Fibroblast of villous mesenchyme (primary cell): ENCODE results near the gene PLRG1. TPM values are rescaled to one million over a fixed set of nuclear protein-coding genes. Genes with fewer than 3 reads are reported as not detected.

Experiments used
- DNase-seq: peaks from one replicate; pipeline ENCODE4 v3.0.0-alpha.2; 2010; ENCODE audit warnings: low read depth
- H3K4me3 ChIP-seq: 2 replicates; pipeline ENCODE4 v1.5.1; 2011; ENCODE audit warnings: low read depth, mild to moderate bottlenecking, low read length
- CTCF ChIP-seq: IDR thresholded peaks from 2 replicates; pipeline ENCODE4 v1.5.1; 2012; ENCODE audit warnings: low read depth, mild to moderate bottlenecking, low read length; ENCODE audit not compliant: insufficient read depth
- total RNA-seq: library from RNA; depleted of rRNA; stranded (reverse); fragments of >200 nt; gene quantifications from 2 replicates; pipeline ENCODE4 v1.2.3, GENCODE V29; 2012

Gene PLRG1
- total RNA-seq, 1 donor = 82.0 TPM

- no peak overlapping the region for H3K4me3 ChIP-seq
- no peak for TF ChIP-seq CTCF
- no peak for DNase-seq
Measured at GRCh38 chr4:154583677-154584076, 33.5 kb upstream of the PLRG1 start.

GRCh38 chr4:154583230-154583629 is 33.0 kb upstream of the PLRG1 start:
- TF ChIP-seq CTCF = no peak
- no peak overlapping the region for H3K4me3 ChIP-seq
- no peak for DNase-seq

- DNase-seq = no peak
- no peak overlapping the region for H3K4me3 ChIP-seq
- TF ChIP-seq CTCF = no peak
Measured at GRCh38 chr4:154582723-154583122, 32.5 kb upstream of the PLRG1 start.

- TF ChIP-seq CTCF = no peak
- no peak for DNase-seq
- H3K4me3 ChIP-seq = no peak overlapping the region
Measured at GRCh38 chr4:154579927-154580326, 29.7 kb upstream of the PLRG1 start.

- no peak for TF ChIP-seq CTCF
- no peak for DNase-seq
- H3K4me3 ChIP-seq = no peak overlapping the region
Measured at GRCh38 chr4:154578919-154579318, 28.7 kb upstream of the PLRG1 start.

- no peak for TF ChIP-seq CTCF
- H3K4me3 ChIP-seq = no peak overlapping the region
- DNase-seq = no peak
Measured at GRCh38 chr4:154577324-154577723, 27.1 kb upstream of the PLRG1 start.

- no peak overlapping the region for H3K4me3 ChIP-seq
- no peak for DNase-seq
- TF ChIP-seq CTCF = no peak
Measured at GRCh38 chr4:154574311-154574710, 24.1 kb upstream of the PLRG1 start.
